ENCODE data around the gene ZNF85.
"Not testable (repeated sequence)": the region's sequence is repeated elsewhere in the genome, so short reads cannot be mapped to it uniquely, and the experiment has no call there.

Gene ZNF85

GRCh38 chr19:20923077-20923871 is at the start of gene ZNF85:
Gene ZNF85, plus strand, starts transcription at chr19:20923251. Its CDS starts 150 bp downstream, at chr19:20923401.
- peak; percentile 92 for DNase-seq

DNA sequence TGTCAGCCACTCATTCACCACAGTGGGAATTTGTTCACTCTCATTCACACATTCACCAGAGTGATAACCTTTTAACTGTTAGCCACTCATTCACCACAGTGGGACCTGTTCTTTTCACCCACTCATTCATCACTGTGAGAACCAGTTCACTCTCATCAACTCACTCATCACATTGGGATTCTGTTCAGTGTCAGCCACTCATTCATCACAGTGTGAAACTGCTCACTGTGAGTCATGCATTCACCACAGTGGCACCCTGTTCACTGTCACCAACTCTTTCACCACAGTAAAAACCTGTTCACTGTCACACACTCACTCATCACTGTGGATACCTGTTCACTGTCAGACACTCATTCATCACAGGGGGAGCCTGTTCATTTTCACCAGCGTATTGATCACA is 43.5 kb upstream of the ZNF85 start:
- DNase-seq, result no peak

GRCh38 chr19:20912973-20913372 is 10.1 kb upstream of the ZNF85 start:
- DNase-seq, result no peak

DNA sequence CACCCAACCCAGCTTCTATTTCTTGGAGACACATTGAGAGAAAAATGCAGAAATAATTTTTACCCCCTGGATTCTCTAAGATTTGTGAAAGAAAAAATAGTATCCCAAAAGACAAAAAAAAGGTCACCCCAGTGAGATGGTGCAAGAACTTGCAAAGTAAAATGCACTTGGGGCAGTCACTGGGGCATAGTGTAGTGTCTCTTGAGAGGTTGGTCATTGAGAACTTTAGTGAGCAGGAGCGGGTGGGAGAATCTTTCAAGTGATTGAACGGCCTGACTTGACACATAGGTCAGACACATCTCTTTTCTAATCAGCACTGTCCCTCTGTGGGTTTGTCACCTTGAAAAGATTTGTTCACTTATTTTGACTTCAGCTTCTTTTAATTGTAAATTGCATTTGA is 2.4 kb downstream of the ZNF85 start:
- DNase-seq, result no peak

- no peak for DNase-seq
Observed at GRCh38 chr19:20926796-20927195, 3.7 kb downstream of the ZNF85 start.

DNA sequence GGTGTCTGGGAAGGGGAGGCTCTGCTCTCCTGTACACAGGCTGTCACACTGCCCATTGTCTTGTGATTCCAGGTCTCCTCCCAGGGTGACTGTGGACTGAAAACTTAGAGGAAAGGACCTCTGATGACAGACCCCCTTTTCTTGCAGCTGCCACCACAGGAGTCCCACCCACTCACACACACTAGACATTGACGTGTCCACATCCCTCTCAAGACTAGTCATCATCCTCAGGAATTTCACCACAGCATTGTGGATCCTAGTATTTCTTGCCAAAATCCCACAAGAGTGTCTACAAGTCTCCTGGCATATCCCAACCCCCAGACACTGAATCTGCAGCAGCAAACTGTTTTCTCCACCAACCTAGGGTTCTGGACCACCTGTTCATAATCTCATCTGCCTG is 5.3 kb downstream of the ZNF85 start:
- DNase-seq, result no peak

- DNase-seq, result not testable (repeated sequence)
Observed at GRCh38 chr19:20936322-20936947, 13.4 kb downstream of the ZNF85 start.

- DNase-seq, result not testable (repeated sequence)
Observed at GRCh38 chr19:20952561-20953095, 29.6 kb downstream of the ZNF85 start.

DNA sequence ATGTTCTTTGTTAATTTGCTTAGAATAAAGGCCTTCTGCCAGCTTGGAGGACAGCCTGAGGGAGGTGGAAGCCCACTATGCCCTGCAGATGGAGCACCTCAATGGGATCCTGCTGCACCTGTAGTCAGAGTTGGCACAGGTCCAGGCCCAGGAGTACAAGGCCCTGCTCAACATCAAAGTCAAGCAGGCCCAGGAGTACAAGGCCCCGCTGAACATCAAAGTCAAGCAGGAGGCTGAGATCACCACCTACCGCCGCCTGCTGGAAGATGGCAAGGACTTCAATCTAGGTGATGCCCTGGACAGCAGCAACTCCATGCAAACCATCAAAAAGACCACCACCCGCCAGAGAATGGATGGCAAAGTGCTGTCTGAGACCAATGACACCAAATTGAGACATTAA is 41.7 kb downstream of the ZNF85 start:
- no peak for DNase-seq

- DNase-seq, result no peak
Observed at GRCh38 chr19:20968092-20968491, 45.0 kb downstream of the ZNF85 start.

- no peak for DNase-seq
Observed at GRCh38 chr19:20969498-20969897, 46.4 kb downstream of the ZNF85 start.

DNA sequence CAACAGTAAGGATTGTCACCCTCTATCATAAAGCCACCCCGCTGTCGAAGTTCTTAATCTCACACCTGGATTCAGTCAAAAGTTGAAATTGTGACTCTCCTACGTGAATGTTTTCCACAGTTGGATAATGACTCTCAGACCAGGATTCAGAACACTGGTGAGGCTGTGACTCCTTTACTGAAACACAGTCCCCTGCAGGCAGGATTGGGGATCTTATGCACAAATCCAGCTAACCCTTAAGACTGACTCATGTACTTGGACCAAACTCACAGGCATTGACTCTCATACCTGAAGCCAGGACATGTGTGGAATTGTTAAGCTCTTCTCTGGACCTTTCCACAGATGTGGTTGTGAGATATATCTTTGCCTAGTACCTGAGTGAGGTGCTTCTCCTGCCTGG is 46.8 kb downstream of the ZNF85 start:
- DNase-seq, result no peak

DNA sequence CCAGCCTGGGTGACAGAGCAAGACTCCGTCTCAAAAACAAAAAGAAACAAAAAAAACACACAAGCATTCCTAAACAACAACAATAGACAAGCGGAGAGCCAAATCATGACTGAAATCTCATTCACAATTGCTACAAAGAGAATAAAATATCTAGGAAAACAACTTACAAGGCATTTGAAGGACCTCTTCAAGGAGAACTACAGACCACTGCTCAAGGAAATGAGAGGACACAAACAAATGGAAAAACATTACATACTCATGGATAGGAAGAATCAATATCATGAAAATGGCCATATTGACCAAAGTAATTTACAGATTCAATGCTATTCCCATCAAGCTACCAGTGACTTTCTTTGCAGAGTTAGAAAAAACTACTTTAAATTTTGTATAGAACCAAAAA is 69.7 kb downstream of the ZNF85 start:
- not testable (repeated sequence) for DNase-seq

DNA sequence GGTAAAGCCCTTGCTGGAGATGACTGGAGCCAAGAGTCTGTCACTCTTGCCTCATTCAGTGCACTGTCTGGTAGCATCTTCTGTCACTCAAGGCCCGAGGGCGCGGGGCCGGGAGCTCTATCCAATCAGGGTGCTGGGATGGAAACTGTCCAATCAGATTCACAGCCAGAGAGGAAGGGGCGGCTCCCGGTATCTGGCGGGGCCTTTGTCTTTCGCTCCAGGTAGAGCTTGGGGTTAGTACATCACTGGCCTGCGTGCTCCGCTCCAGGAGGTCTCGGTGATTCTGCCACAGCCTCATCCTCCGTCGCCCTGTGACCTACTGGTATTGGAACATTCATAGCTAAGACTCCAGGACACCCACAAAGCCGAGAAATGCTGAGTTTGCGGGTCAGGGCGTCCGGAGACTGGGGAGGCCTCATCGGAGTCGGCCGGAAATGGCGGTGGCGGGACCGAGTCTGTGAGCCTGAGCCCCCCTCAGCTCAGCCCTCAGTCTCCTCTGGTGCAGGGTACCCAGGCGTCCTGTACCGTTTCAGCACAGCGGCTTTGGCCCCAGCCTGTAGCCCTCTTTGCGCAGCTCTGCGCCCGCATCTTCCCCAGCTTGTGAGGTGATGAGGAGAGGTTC is 76.8 kb downstream of the ZNF85 start:
- no peak for DNase-seq

Measured in GDM1 (cell line).